Measurements from ENCODE around the gene EPHX1.
"Not testable (repeated sequence)": the region's sequence is repeated elsewhere in the genome, so short reads cannot be mapped to it uniquely, and the experiment has no call there.

- TF ChIP-seq EZH2 (IDR thresholded peaks at IDR 0.05; ENCODE audit: insufficient read depth, poor library complexity, severe bottlenecking); EZH2phosphoT487 (IDR thresholded peaks at IDR 0.05; ENCODE audit: insufficient read depth, low read depth): not testable (repeated sequence)
Measured at GRCh38 chr1:225836296-225836695, 26.4 kb downstream of the EPHX1 start.
